Right cardiac atrium (tissue), 5 donors: Measurements from ENCODE around the gene SLC39A1. TPM values are rescaled to one million over a fixed set of nuclear protein-coding genes. Genes with fewer than 3 reads are reported as not detected.
"Not testable (repeated sequence)": the region's sequence is repeated elsewhere in the genome, so short reads cannot be mapped to it uniquely, and the experiment has no call there.

Source experiments
- ATAC-seq, 2 donors: fragments of 200-7000 bp; cut with Tn5 transposase; one replicate each; pipeline versions ENCODE4 v1.8.0 to v1.9.1; 2020; ENCODE audit warnings: moderate library complexity in 2 of 2, mild to moderate bottlenecking in 1 of 2
- DNase-seq, 3 donors: peaks; one replicate each; pipeline ENCODE4 v3.0.0-alpha.2; 2020
- H3K27ac ChIP-seq: one replicate; pipeline ENCODE4 v1.5.1; 2013; ENCODE audit warnings: mild to moderate bottlenecking, low read length, control low read depth, moderate library complexity
- H3K27me3 ChIP-seq: one replicate; pipeline ENCODE4 v1.6.1; 2013; ENCODE audit not compliant: control insufficient read depth, insufficient read depth
- H3K4me1 ChIP-seq: one replicate; pipeline ENCODE4 v1.6.1; 2013; ENCODE audit warnings: low read length; ENCODE audit not compliant: control insufficient read depth, insufficient read depth
- H3K4me3 ChIP-seq: one replicate; pipeline ENCODE4 v1.5.1; 2013; ENCODE audit warnings: low read length, control low read depth
- H3K9me3 ChIP-seq: one replicate; pipeline ENCODE4 v1.6.1; 2013; ENCODE audit warnings: low read length; ENCODE audit not compliant: control insufficient read depth
- WGBS: extraction: QIAGEN DNeasy Blood & Tissue Kit; methylation state at CpG from one replicate; pipeline ENCODE4 v1.1.7; 2013; 5-methylcytosine and 5-hydroxymethylcytosine counted together
- intact Hi-C, 4 donors: fragments of 100-400 bp; cut with DNase I; formaldehyde crosslinking; loops; one replicate each; pipeline versions ENCODE4 v1.11.0 to v1.14.0; 2022 to 2023
- microRNA-seq, 2 donors: library from miRNA; unstranded; fragments of <30 nt; microRNA quantifications; one replicate each; pipeline ENCODE4 v1.2.0, GENCODE V29; 2020 to 2021
- polyA plus RNA-seq: library from polyadenylated mRNA; stranded (reverse); fragments of 200-250 nt; gene quantifications from one replicate; pipeline ENCODE4 v1.2.3, GENCODE V29; 2013
- total RNA-seq, 4 donors: library from RNA; stranded (reverse); fragmentation: NEBNext Ultra II Directional; extraction: Animal tissue kit (Norgen Biotek cat#: 25700); gene quantifications; one replicate each; pipeline ENCODE4 v1.2.1, GENCODE V29; 2021
- donor health status: healthy with polysubstance abuse.
- donor health status: DM: no; HTN: yes; CAD: no.
- donor health status: DM: no; HTN: no; CAD: no.
- donor health status: DM: no; HTN: yes; CAD: no; lungs with severe emphysema.
- donor health status: DM: yes; HTN: yes; CAD: no.

The SLC39A1 gene
- total and polyA plus RNA-seq, 5 donors, result 61.2 to 71.4 (median 63.7) TPM

DNA sequence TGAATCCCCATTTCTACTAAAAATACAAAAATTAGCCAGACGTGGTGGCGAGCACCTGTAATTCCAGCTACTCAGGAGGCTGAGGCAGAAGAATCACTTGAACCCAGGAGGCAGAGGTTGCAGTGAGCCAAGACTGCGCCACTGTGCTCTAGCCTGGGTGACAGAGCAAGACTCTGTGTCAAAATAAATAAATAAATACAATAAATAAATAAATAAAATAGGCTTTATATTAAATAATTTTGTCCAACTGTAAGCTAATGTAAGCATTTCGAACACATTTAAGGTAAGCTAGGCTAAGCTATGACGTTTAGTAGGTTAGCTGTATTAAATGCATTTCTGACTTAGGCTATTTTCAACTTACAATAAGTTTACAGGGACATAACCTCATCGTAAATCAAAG lies 52.8 kb downstream of the SLC39A1 start:
- not testable (repeated sequence) for ATAC-seq, H3K9me3 ChIP-seq, DNase-seq, H3K27me3 ChIP-seq, H3K4me1 ChIP-seq, H3K27ac ChIP-seq, H3K4me3 ChIP-seq
- 87% methylated on average over 6 of the region's 6 CpGs for WGBS
- intact Hi-C loops, result loop anchor here in 1 of 4 donors (10.0 kb wide), 1 partner anchor 86 kb away; no protein-coding TSS in a partner anchor

Small RNA genes lying within 50 kb of the gene (microRNA-seq; reads per million reads assigned to microRNA genes)
- 0.42 to 0.54 reads per million in 2 donors for gene MIR6737

Other genes starting within 250 kb of the SLC39A1 start
- 10 to 100 TPM; 30.6 to 41.8 (median 33.7) TPM for gene INTS3, start 235.5 kb downstream of the SLC39A1 start, total RNA-seq
- 26.4 TPM for gene INTS3, start 235.5 kb downstream of the SLC39A1 start, polyA plus RNA-seq
- gene SLC27A3, start 188.1 kb downstream of the SLC39A1 start, total RNA-seq, result 10 to 100 TPM; 16.9 to 22.0 (median 20.1) TPM
- 26.5 TPM for gene SLC27A3, start 188.1 kb downstream of the SLC39A1 start, polyA plus RNA-seq
- gene GATAD2B, start 40.6 kb downstream of the SLC39A1 start, total RNA-seq, result 10 to 100 TPM; 35.8 to 50.1 (median 42.6) TPM
- 7.2 TPM for gene GATAD2B, start 40.6 kb downstream of the SLC39A1 start, polyA plus RNA-seq
- 10 to 100 TPM; 40.6 to 48.7 (median 41.7) TPM for gene DENND4B, start 16.8 kb downstream of the SLC39A1 start, total RNA-seq
- gene DENND4B, start 16.8 kb downstream of the SLC39A1 start, polyA plus RNA-seq, result 32.0 TPM
- gene CRTC2, start 4.9 kb downstream of the SLC39A1 start, total RNA-seq, result 10 to 100 TPM; 23.4 to 32.8 (median 26.2) TPM
- gene CRTC2, start 4.9 kb downstream of the SLC39A1 start, polyA plus RNA-seq, result 26.9 TPM
- 1 to 10 TPM; 4.3 to 6.0 (median 4.8) TPM for gene CREB3L4, start 4.4 kb upstream of the SLC39A1 start, total RNA-seq
- 6.0 TPM for gene CREB3L4, start 4.4 kb upstream of the SLC39A1 start, polyA plus RNA-seq
- gene JTB, start 14.1 kb upstream of the SLC39A1 start, total RNA-seq, result 100 to 1,000 TPM in 2 of 4 donors, 10 to 100 TPM in 2; 92.1 to 108 (median 102) TPM
- gene JTB, start 14.1 kb upstream of the SLC39A1 start, polyA plus RNA-seq, result 143 TPM
- gene RAB13, start 22.8 kb upstream of the SLC39A1 start, total RNA-seq, result 10 to 100 TPM; 62.2 to 78.2 (median 69.5) TPM
- 103 TPM for gene RAB13, start 22.8 kb upstream of the SLC39A1 start, polyA plus RNA-seq
- gene RPS27, start 27.2 kb upstream of the SLC39A1 start, total RNA-seq, result 1,000 to 10,000 TPM; 1,034 to 1,449 (median 1,261) TPM
- 5,589 TPM for gene RPS27, start 27.2 kb upstream of the SLC39A1 start, polyA plus RNA-seq
- under 1 TPM; 0.09 to 0.88 (median 0.18) TPM for gene NUP210L, start 191.5 kb upstream of the SLC39A1 start, total RNA-seq
- gene NUP210L, start 191.5 kb upstream of the SLC39A1 start, polyA plus RNA-seq, result not detected
- gene TPM3, start 228.6 kb upstream of the SLC39A1 start, total RNA-seq, result 100 to 1,000 TPM; 202 to 594 (median 262) TPM
- gene TPM3, start 228.6 kb upstream of the SLC39A1 start, polyA plus RNA-seq, result 391 TPM
- gene CFAP141, start 242.8 kb upstream of the SLC39A1 start, total RNA-seq, result not detected
- gene CFAP141, start 242.8 kb upstream of the SLC39A1 start, polyA plus RNA-seq, result not detected